Type B pancreatic cell (in vitro differentiated cells): ENCODE measurements around the gene TSPAN5. TPM values are rescaled to one million over a fixed set of nuclear protein-coding genes. Genes with fewer than 3 reads are reported as not detected.

Experiments used
- DNase-seq: peaks from one replicate; pipeline ENCODE4 v3.0.0; 2021; ENCODE audit warnings: mixed read lengths; ENCODE audit not compliant: unreplicated experiment; ENCODE audit errors: extremely low spot score
- H3K27ac Mint-ChIP-seq: 2 replicates; pipeline ENCODE4 v1.8.0; 2021; ENCODE audit warnings: mild to moderate bottlenecking, mixed read lengths
- H3K27me3 Mint-ChIP-seq: 2 replicates; pipeline ENCODE4 v1.8.0; 2021; ENCODE audit warnings: mixed read lengths
- H3K36me3 Mint-ChIP-seq: 2 replicates; pipeline ENCODE4 v1.8.0; 2021; ENCODE audit warnings: mixed read lengths
- H3K4me1 Mint-ChIP-seq: one replicate; pipeline ENCODE4 v1.8.0; 2021; ENCODE audit warnings: mixed read lengths; ENCODE audit not compliant: unreplicated experiment
- H3K4me3 Mint-ChIP-seq: 2 replicates; pipeline ENCODE4 v1.8.0; 2021; ENCODE audit warnings: mild to moderate bottlenecking, mixed read lengths
- H3K9me3 Mint-ChIP-seq: 2 replicates; pipeline ENCODE4 v1.8.0; 2021; ENCODE audit warnings: mixed read lengths
- total RNA-seq: library from RNA; stranded (reverse); gene quantifications from 2 replicates; pipeline ENCODE4 v1.2.1, GENCODE V29; 2021; ENCODE audit warnings: low replicate concordance
- TF ChIP-seq, protein P1 (sequence below): fragments of 200-600 bp; sonication (generic); conservative IDR thresholded peaks from 2 replicates; pipeline ENCODE4 v1.5.0; 2021; ENCODE audit warnings: antibody characterized with exemption, mild to moderate bottlenecking

TSPAN5 gene
- total RNA-seq, 1 donor from 2014 or later, result 26.9 TPM

- H3K4me3 Mint-ChIP-seq, result no peak overlapping the region
- H3K36me3 Mint-ChIP-seq, result peaks cover 38% of the 10 kb centered on the region
- TF ChIP-seq, protein P1, sequence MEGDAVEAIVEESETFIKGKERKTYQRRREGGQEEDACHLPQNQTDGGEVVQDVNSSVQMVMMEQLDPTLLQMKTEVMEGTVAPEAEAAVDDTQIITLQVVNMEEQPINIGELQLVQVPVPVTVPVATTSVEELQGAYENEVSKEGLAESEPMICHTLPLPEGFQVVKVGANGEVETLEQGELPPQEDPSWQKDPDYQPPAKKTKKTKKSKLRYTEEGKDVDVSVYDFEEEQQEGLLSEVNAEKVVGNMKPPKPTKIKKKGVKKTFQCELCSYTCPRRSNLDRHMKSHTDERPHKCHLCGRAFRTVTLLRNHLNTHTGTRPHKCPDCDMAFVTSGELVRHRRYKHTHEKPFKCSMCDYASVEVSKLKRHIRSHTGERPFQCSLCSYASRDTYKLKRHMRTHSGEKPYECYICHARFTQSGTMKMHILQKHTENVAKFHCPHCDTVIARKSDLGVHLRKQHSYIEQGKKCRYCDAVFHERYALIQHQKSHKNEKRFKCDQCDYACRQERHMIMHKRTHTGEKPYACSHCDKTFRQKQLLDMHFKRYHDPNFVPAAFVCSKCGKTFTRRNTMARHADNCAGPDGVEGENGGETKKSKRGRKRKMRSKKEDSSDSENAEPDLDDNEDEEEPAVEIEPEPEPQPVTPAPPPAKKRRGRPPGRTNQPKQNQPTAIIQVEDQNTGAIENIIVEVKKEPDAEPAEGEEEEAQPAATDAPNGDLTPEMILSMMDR, result no peak
- H3K4me1 Mint-ChIP-seq, result no peaks in the 10 kb centered on the region
- no peaks in the 10 kb centered on the region for H3K9me3 Mint-ChIP-seq
- DNase-seq, result no peak
- no peaks in the 10 kb centered on the region for H3K27me3 Mint-ChIP-seq
- H3K27ac Mint-ChIP-seq, result no peak overlapping the region
Measured at GRCh38 chr4:98423009-98423408, 235.4 kb downstream of the TSPAN5 start.

GRCh38 chr4:98421111-98421510 lies 237.3 kb downstream of the TSPAN5 start:
- TF ChIP-seq, protein P1, result no peak
- Mint-ChIP-seq H3K27ac (no peak overlapping the region), H3K4me1 (no peaks in the 10 kb centered on the region), H3K27me3 (no peaks in the 10 kb centered on the region), H3K36me3 (peaks cover 40% of the 10 kb centered on the region), H3K9me3 (no peaks in the 10 kb centered on the region), H3K4me3 (no peak overlapping the region)
- no peak for DNase-seq
